ENCODE results near the gene MTNR1B.

MTNR1B gene

DNA sequence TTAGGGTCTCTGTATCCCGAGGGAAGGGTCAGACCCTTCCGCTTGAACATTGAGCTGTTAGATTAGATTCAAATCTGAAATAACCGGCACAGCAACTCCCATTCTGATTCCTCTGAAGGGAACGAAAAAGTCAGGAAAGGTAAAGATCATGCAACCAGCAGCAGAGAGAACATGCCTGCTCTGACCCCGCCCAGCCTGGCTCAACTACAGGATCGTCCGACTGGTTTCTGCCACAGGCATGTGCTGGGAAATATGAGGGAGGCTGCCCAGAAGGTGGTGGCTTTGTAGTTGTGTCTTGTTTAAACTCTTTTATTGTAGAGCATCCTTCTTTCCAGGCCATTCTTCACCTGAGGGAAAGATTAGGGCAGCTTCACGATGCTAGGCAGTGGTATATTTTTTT lies 5.0 kb upstream of the MTNR1B start:
- TF ChIP-seq, protein P1, sequence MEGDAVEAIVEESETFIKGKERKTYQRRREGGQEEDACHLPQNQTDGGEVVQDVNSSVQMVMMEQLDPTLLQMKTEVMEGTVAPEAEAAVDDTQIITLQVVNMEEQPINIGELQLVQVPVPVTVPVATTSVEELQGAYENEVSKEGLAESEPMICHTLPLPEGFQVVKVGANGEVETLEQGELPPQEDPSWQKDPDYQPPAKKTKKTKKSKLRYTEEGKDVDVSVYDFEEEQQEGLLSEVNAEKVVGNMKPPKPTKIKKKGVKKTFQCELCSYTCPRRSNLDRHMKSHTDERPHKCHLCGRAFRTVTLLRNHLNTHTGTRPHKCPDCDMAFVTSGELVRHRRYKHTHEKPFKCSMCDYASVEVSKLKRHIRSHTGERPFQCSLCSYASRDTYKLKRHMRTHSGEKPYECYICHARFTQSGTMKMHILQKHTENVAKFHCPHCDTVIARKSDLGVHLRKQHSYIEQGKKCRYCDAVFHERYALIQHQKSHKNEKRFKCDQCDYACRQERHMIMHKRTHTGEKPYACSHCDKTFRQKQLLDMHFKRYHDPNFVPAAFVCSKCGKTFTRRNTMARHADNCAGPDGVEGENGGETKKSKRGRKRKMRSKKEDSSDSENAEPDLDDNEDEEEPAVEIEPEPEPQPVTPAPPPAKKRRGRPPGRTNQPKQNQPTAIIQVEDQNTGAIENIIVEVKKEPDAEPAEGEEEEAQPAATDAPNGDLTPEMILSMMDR (IDR thresholded peaks at IDR 0.05; ENCODE audit: low read depth, low read length) = no peak
- no peak for DNase-seq (ENCODE audit: extremely low read depth, low read depth)

DNA sequence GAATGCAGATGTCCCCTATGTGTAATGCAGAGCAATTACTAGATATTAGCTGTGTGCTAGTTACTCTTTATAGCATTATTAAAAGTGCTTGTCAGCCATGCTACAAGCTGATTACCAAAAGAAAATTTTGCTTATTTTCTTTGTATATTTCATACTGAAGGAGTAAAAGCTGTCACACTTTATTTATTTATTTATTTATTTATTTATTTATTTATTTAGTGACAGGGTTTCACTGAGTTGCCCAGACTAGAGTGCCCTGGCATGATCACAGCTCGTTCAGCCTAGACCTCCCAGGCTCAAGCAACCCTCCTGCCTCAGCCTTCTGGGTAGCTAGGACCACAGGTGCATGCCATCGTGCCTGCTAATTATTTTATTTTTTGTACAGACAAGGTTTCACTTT lies 4.3 kb upstream of the MTNR1B start:
- TF ChIP-seq, protein P1 (IDR thresholded peaks at IDR 0.05; ENCODE audit: low read depth, low read length) = no peak
- no peak for DNase-seq (ENCODE audit: extremely low read depth, low read depth)

DNA sequence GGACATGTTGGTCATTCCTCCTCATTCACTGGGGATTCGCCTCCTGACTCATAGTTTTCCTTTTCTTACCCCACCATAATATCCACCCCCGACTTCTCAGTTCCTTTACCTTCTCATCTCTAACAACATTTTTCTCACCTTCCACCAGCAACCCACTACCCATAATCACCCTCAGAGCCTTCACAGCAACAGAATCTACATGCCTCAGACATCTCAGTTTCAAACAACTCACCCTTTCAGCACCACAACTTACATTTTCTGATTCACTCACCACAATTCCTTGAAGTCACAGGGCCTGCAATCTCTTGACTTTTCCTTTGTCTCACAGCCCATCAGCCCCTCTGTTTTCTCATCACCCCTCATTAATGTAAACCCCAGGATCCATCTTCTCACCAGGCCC lies 2.3 kb upstream of the MTNR1B start:
- TF ChIP-seq, protein P1 (IDR thresholded peaks at IDR 0.05; ENCODE audit: low read depth, low read length) = no peak
- no peak for DNase-seq (ENCODE audit: extremely low read depth, low read depth)

DNA sequence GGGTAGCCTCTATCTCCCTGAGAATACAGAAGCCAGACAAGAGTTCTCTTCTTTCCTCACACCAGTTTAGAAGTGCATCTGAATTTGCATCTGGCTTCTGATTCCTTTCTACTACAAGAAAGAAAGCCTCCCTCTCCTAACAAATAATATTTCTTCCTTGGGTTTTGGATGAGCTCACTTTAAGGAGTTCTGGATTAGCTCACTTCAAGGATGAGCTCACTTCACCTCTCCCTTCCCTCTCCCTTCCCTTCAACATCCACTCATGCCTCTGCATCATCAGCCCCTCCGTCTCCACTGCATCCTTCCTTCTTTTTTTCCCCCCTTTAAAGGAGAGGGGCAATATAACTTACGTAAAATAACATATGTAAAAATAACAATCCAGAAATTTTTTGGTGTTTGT lies 1.6 kb upstream of the MTNR1B start:
- TF ChIP-seq, protein P1 (IDR thresholded peaks at IDR 0.05; ENCODE audit: low read depth, low read length) = no peak
- DNase-seq (ENCODE audit: extremely low read depth, low read depth) = no peak

DNA sequence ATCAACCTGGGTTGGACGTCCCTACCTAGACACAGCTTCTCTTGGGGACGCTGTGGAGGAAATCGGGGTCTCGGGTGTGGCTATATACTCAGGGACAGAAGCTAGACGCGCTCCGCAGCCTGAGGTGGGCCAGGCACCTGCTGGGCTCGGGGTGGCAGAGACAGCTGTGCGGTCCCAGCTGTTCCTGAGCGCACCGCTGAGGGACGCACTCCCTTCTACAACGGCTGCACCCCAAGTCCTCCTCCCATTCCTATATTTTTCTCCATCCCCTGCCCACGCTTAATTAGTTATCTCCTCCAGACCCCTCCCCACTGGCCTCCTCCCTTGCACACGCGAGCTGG lies 188 bp upstream of the MTNR1B start:
- TF ChIP-seq, protein P1 (IDR thresholded peaks at IDR 0.05; ENCODE audit: low read depth, low read length) = no peak
- DNase-seq (ENCODE audit: extremely low read depth, low read depth) = no peak

DNA sequence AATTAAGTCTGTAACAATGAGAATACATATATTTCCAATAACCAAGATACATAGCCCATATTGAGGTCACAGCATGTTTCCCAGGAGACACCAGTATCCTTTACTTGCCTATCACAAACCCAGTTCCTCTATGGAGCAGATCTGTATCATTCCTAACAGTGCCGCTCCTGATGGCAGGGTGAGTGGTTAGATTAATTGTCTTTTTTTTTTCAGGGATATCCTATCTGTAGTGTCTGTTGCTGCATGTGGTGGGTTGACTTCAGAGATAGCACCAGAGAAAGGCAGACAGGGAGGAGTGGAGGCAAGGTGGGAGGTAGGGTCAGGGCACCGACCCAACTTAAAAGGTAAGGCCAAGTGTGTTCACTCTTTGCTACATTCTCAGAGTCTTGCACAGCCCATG lies 2.8 kb downstream of the MTNR1B start:
- TF ChIP-seq, protein P1 (IDR thresholded peaks at IDR 0.05; ENCODE audit: low read depth, low read length) = no peak
- DNase-seq (ENCODE audit: extremely low read depth, low read depth) = no peak

DNA sequence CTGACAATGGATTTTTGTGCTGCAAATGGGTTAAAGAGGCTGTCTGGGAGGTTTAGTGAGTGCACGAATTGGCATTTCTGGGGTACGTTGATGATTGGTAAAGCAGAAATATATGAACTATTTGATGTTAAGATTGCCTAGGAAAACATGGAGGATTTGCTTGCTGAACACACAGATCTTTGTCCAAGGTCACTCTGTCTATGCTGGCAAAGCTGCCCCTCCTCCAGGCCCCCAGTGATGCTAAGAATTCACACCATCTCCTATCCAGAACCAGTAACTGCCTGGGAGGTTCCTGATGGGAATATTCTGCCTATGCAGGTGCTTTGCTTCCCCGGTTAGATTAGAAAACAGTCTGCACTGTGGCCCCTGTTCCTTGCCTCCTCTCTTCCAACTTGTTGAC lies 5.8 kb downstream of the MTNR1B start:
- DNase-seq (ENCODE audit: extremely low read depth, low read depth) = no peak
- TF ChIP-seq, protein P1 (IDR thresholded peaks at IDR 0.05; ENCODE audit: low read depth, low read length) = no peak
